Measurements from ENCODE around the gene IL4R.

- no peak for TF ChIP-seq CTCF (IDR thresholded peaks at IDR 0.05)
- no peak for TF ChIP-seq POLR2A (IDR thresholded peaks at IDR 0.05)
Measured at GRCh38 chr16:27302126-27302525, 11.6 kb upstream of the IL4R start.
